Naive thymus-derived CD4-positive, alpha-beta T cell (primary cell): ENCODE data around the gene JHY. TPM values are rescaled to one million over a fixed set of nuclear protein-coding genes. Genes with fewer than 3 reads are reported as not detected.

ENCODE experiments used
- ATAC-seq: fragments of 150-1000 bp; cut with Tn5 transposase; 2 replicates; pipeline ENCODE4 v1.10.0; 2021; ENCODE audit warnings: mild to moderate bottlenecking, moderate library complexity
- CTCF ChIA-PET: fragments of 350-600 bp; sonication (Branson Sonifier 250); formaldehyde crosslinking; loops from one replicate; lab custom pipeline; 2021; ENCODE audit warnings: antibody characterized with exemption; lab: Charles Lee
- POLR2A ChIA-PET: fragments of 350-600 bp; sonication (Branson Sonifier 250); formaldehyde crosslinking; loops from one replicate; lab custom pipeline; 2021; ENCODE audit warnings: antibody characterized with exemption, inconsistent platforms; lab: Charles Lee
- DNase-seq, 9 donors: peaks; one replicate each; pipeline versions ENCODE4 v3.0.0 to v3.0.0-alpha.2; 2020 to 2022; ENCODE audit warnings: mixed read lengths in 1 of 9
- H3K27ac ChIP-seq: one replicate; pipeline ENCODE4 v1.7.0; 2013; ENCODE audit warnings: mild to moderate bottlenecking, low read depth, low read length, moderate library complexity
- H3K27me3 ChIP-seq, 2 donors: one replicate each; pipeline ENCODE4 v1.7.0; 2013; ENCODE audit warnings: low read length in 2 of 2, mild to moderate bottlenecking in 2 of 2, moderate library complexity in 2 of 2; ENCODE audit not compliant: control insufficient read depth in 2 of 2, insufficient read depth in 2 of 2
- H3K36me3 ChIP-seq, 3 experiments: 1 replicate in 2 of 3; 2 replicates in 1 of 3; pipeline ENCODE4 v1.7.0; 2013; ENCODE audit warnings: low read length in 3 of 3, mild to moderate bottlenecking in 3 of 3, moderate library complexity in 1 of 3; ENCODE audit not compliant: insufficient read depth in 3 of 3, control insufficient read depth in 2 of 3
- H3K4me1 ChIP-seq, 2 donors: one replicate each; pipeline ENCODE4 v1.7.0; 2013; ENCODE audit warnings: low read length in 2 of 2, mild to moderate bottlenecking in 2 of 2, moderate library complexity in 1 of 2; ENCODE audit not compliant: control insufficient read depth in 2 of 2, insufficient read depth in 2 of 2
- H3K4me3 ChIP-seq: 2 replicates; pipeline ENCODE4 v1.7.0; 2013; ENCODE audit warnings: mild to moderate bottlenecking, low read length
- H3K9me3 ChIP-seq, 3 experiments: 1 replicate in 2 of 3; 2 replicates in 1 of 3; pipeline ENCODE4 v1.7.0; 2013; ENCODE audit warnings: low read length in 3 of 3; ENCODE audit not compliant: control insufficient read depth in 2 of 3
- H3K27ac Mint-ChIP-seq, 9 donors: one replicate each; pipeline ENCODE4 v1.8.0; 2020 to 2022; ENCODE audit warnings: mixed read lengths in 9 of 9, mild to moderate bottlenecking in 8 of 9, moderate library complexity in 5 of 9, inconsistent platforms in 2 of 9
- H3K27me3 Mint-ChIP-seq, 5 donors: one replicate each; pipeline ENCODE4 v1.8.0; 2021 to 2022; ENCODE audit warnings: mixed read lengths in 5 of 5, mild to moderate bottlenecking in 1 of 5
- H3K36me3 Mint-ChIP-seq, 5 donors: one replicate each; pipeline ENCODE4 v1.8.0; 2020 to 2022; ENCODE audit warnings: mixed read lengths in 5 of 5, mild to moderate bottlenecking in 3 of 5, inconsistent platforms in 1 of 5
- H3K4me1 Mint-ChIP-seq, 7 donors: one replicate each; pipeline ENCODE4 v1.8.0; 2020 to 2022; ENCODE audit warnings: mixed read lengths in 7 of 7, mild to moderate bottlenecking in 3 of 7, inconsistent platforms in 1 of 7
- H3K4me3 Mint-ChIP-seq, 10 donors: one replicate each; pipeline ENCODE4 v1.8.0; 2020 to 2022; ENCODE audit warnings: mild to moderate bottlenecking in 10 of 10, mixed read lengths in 10 of 10, moderate library complexity in 6 of 10, inconsistent platforms in 2 of 10
- H3K9me3 Mint-ChIP-seq, 11 donors: one replicate each; pipeline ENCODE4 v1.8.0; 2020 to 2022; ENCODE audit warnings: mixed read lengths in 11 of 11, mild to moderate bottlenecking in 4 of 11, inconsistent platforms in 1 of 11, moderate library complexity in 1 of 11
- intact Hi-C, 2 donors: fragments of 100-400 bp; cut with micrococcal nuclease; formaldehyde crosslinking; loops; one replicate each; pipeline ENCODE4 v1.15.1; 2023
- polyA plus RNA-seq, 2 donors: library from polyadenylated mRNA; unstranded; fragments of 300-500 nt; fragmentation: Illumina TruSeq; gene quantifications; one replicate each; pipeline ENCODE4 v1.2.3, GENCODE V29; 2021
- total RNA-seq, 6 experiments: library from RNA in 5 of 6; stranded (reverse) in 5 of 6; gene quantifications; 1 replicate in 5 of 6; 2 replicates in 1 of 6; pipeline ENCODE4 v1.2.3 and lab custom pipeline; 2021 to 2026

Gene JHY
- total and polyA plus RNA-seq, 7 experiments from 2014 or later, result 2.1 to 5.0 (median 4.1) TPM

- H3K4me1 Mint-ChIP-seq, result peaks cover 0 to 2% (median 0%) of the 10 kb centered on the region in 7 donors
- CTCF ChIA-PET, result no interaction called here
- no peak for ATAC-seq
Observed at GRCh38 chr11:122917311-122917710, 34.8 kb downstream of the JHY start.

GRCh38 chr11:122918734-122919133, 36.2 kb downstream of the JHY start:
- ChIA-PET POLR2A (no interaction called here), CTCF (interaction anchor here (0.6 kb wide), 1 partner anchor 339 kb away, joined by 3 read pairs; no protein-coding TSS in a partner anchor)
- H3K27me3 Mint-ChIP-seq, result peaks cover 0 to 2% (median 0%) of the 10 kb centered on the region in 5 donors
- Histone ChIP-seq H3K27ac (no peak overlapping the region), H3K4me1 (no peaks in the 10 kb centered on the region), H3K36me3 (no peaks in the 10 kb centered on the region), H3K9me3 (no peaks in the 10 kb centered on the region), H3K27me3 (no peaks in the 10 kb centered on the region), H3K4me3 (no peak overlapping the region)
- H3K4me1 Mint-ChIP-seq, result no peaks in the 10 kb centered on the region
- H3K27ac Mint-ChIP-seq, result no peak overlapping the region
- DNase-seq (no peak), ATAC-seq (no peak)
- H3K9me3 Mint-ChIP-seq, result no peaks in the 10 kb centered on the region
- peaks cover 0 to 5% (median 0%) of the 10 kb centered on the region in 5 donors for H3K36me3 Mint-ChIP-seq
- intact Hi-C loops, result no loop called here
- no peak overlapping the region for H3K4me3 Mint-ChIP-seq

More at GRCh38 chr11:122917311-122917710, 34.8 kb downstream of the JHY start:
- Histone ChIP-seq H3K27me3 (no peaks in the 10 kb centered on the region), H3K27ac (no peak overlapping the region), H3K9me3 (no peaks in the 10 kb centered on the region), H3K4me1 (no peaks in the 10 kb centered on the region), H3K36me3 (no peaks in the 10 kb centered on the region), H3K4me3 (no peak overlapping the region)
- intact Hi-C loops, result no loop called here
- POLR2A ChIA-PET, result interaction anchor here (0.7 kb wide), 1 partner anchor 145 kb away, joined by 3 read pairs; no protein-coding TSS in a partner anchor
- no peak overlapping the region for H3K27ac Mint-ChIP-seq
- peaks cover 0 to 2% (median 0%) of the 10 kb centered on the region in 5 donors for H3K27me3 Mint-ChIP-seq
- H3K4me3 Mint-ChIP-seq, result no peak overlapping the region
- no peaks in the 10 kb centered on the region for H3K9me3 Mint-ChIP-seq
- no peak for DNase-seq
- H3K36me3 Mint-ChIP-seq, result peaks cover 0 to 5% (median 0%) of the 10 kb centered on the region in 5 donors

GRCh38 chr11:122920579-122920978, 38.0 kb downstream of the JHY start:
- CTCF ChIA-PET, result no interaction called here
- H3K27ac Mint-ChIP-seq, result no peak overlapping the region
- POLR2A ChIA-PET, result no interaction called here
- no peaks in the 10 kb centered on the region for H3K27me3 ChIP-seq
- H3K27ac ChIP-seq, result no peak overlapping the region
- intact Hi-C loops, result no loop called here
- no peak for ATAC-seq
- no peaks in the 10 kb centered on the region for H3K36me3 ChIP-seq
- H3K4me3 Mint-ChIP-seq, result no peak overlapping the region
- no peaks in the 10 kb centered on the region for H3K4me1 ChIP-seq
- H3K9me3 Mint-ChIP-seq, result no peaks in the 10 kb centered on the region
- peaks cover 0 to 15% (median 0%) of the 10 kb centered on the region in 5 donors for H3K36me3 Mint-ChIP-seq
- H3K9me3 ChIP-seq, result no peaks in the 10 kb centered on the region
- H3K4me3 ChIP-seq, result no peak overlapping the region
- no peaks in the 10 kb centered on the region for H3K4me1 Mint-ChIP-seq
- peaks cover 0 to 2% (median 0%) of the 10 kb centered on the region in 5 donors for H3K27me3 Mint-ChIP-seq
- DNase-seq, result no peak

GRCh38 chr11:122922893-122923292, 40.3 kb downstream of the JHY start:
- POLR2A ChIA-PET, result no interaction called here

GRCh38 chr11:122923302-122923701, 40.7 kb downstream of the JHY start:
- H3K4me1 Mint-ChIP-seq, result no peaks in the 10 kb centered on the region
- Histone ChIP-seq H3K27ac (no peak overlapping the region), H3K27me3 (no peaks in the 10 kb centered on the region), H3K4me1 (no peaks in the 10 kb centered on the region), H3K36me3 (no peaks in the 10 kb centered on the region), H3K9me3 (no peaks in the 10 kb centered on the region), H3K4me3 (no peak overlapping the region)
- ATAC-seq, result no peak
- POLR2A ChIA-PET, result no interaction called here
- no peaks in the 10 kb centered on the region for H3K9me3 Mint-ChIP-seq
- peaks cover 0 to 18% (median 0%) of the 10 kb centered on the region in 5 donors for H3K36me3 Mint-ChIP-seq
- intact Hi-C loops, result no loop called here
- H3K27me3 Mint-ChIP-seq, result peaks cover 0 to 2% (median 0%) of the 10 kb centered on the region in 5 donors
- H3K4me3 Mint-ChIP-seq, result no peak overlapping the region
- no peak overlapping the region for H3K27ac Mint-ChIP-seq
- CTCF ChIA-PET, result no interaction called here
- DNase-seq, result no peak

More at GRCh38 chr11:122922893-122923292, 40.3 kb downstream of the JHY start:
- ATAC-seq, result no peak
- H3K4me3 ChIP-seq, result no peak overlapping the region
- DNase-seq, result no peak
- intact Hi-C loops, result no loop called here
- no peaks in the 10 kb centered on the region for H3K27me3 ChIP-seq
- Mint-ChIP-seq H3K4me3 (no peak overlapping the region), H3K36me3 (peaks cover 0 to 15% (median 0%) of the 10 kb centered on the region in 5 donors), H3K9me3 (no peaks in the 10 kb centered on the region), H3K27me3 (peaks cover 0 to 2% (median 0%) of the 10 kb centered on the region in 5 donors), H3K4me1 (no peaks in the 10 kb centered on the region), H3K27ac (no peak overlapping the region)
- no peak overlapping the region for H3K27ac ChIP-seq
- no peaks in the 10 kb centered on the region for H3K4me1 ChIP-seq
- no peaks in the 10 kb centered on the region for H3K36me3 ChIP-seq
- H3K9me3 ChIP-seq, result no peaks in the 10 kb centered on the region
- CTCF ChIA-PET, result no interaction called here

GRCh38 chr11:122931510-122931909, 49.0 kb downstream of the JHY start:
- ChIA-PET POLR2A (no interaction called here), CTCF (no interaction called here)
- ATAC-seq (no peak), DNase-seq (no peak)
- no peak overlapping the region for H3K4me3 ChIP-seq
- H3K27ac Mint-ChIP-seq, result no peak overlapping the region
- H3K4me3 Mint-ChIP-seq, result no peak overlapping the region
- no peak overlapping the region for H3K27ac ChIP-seq
- intact Hi-C loops, result no loop called here
- no peaks in the 10 kb centered on the region for H3K9me3 Mint-ChIP-seq
- no peaks in the 10 kb centered on the region for H3K4me1 Mint-ChIP-seq
- H3K36me3 Mint-ChIP-seq, result peaks cover 2 to 32% (median 9%) of the 10 kb centered on the region in 5 donors
- H3K36me3 ChIP-seq, result no peaks in the 10 kb centered on the region
- no peaks in the 10 kb centered on the region for H3K9me3 ChIP-seq
- no peaks in the 10 kb centered on the region for H3K27me3 ChIP-seq
- H3K27me3 Mint-ChIP-seq, result no peaks in the 10 kb centered on the region
- H3K4me1 ChIP-seq, result no peaks in the 10 kb centered on the region

GRCh38 chr11:122933416-122933815, 50.9 kb downstream of the JHY start:
- DNase-seq (no peak), ATAC-seq (no peak)
- no peaks in the 10 kb centered on the region for H3K36me3 ChIP-seq
- H3K4me3 Mint-ChIP-seq, result no peak overlapping the region
- CTCF ChIA-PET, result no interaction called here
- POLR2A ChIA-PET, result no interaction called here
- no peaks in the 10 kb centered on the region for H3K9me3 ChIP-seq
- H3K4me3 ChIP-seq, result no peak overlapping the region
- no peaks in the 10 kb centered on the region for H3K27me3 ChIP-seq
- no peak overlapping the region for H3K27ac ChIP-seq
- intact Hi-C loops, result no loop called here
- no peaks in the 10 kb centered on the region for H3K4me1 Mint-ChIP-seq
- H3K4me1 ChIP-seq, result no peaks in the 10 kb centered on the region
- H3K27ac Mint-ChIP-seq, result no peak overlapping the region
- H3K9me3 Mint-ChIP-seq, result no peaks in the 10 kb centered on the region
- H3K36me3 Mint-ChIP-seq, result peaks cover 2 to 25% (median 9%) of the 10 kb centered on the region in 5 donors
- H3K27me3 Mint-ChIP-seq, result no peaks in the 10 kb centered on the region
